ENCODE results near the gene RSAD1. TPM values are rescaled to one million over a fixed set of nuclear protein-coding genes. Genes with fewer than 3 reads are reported as not detected.

RSAD1 gene
- total RNA-seq, 1 donor from 2014 or later = 34.4 TPM

DNA sequence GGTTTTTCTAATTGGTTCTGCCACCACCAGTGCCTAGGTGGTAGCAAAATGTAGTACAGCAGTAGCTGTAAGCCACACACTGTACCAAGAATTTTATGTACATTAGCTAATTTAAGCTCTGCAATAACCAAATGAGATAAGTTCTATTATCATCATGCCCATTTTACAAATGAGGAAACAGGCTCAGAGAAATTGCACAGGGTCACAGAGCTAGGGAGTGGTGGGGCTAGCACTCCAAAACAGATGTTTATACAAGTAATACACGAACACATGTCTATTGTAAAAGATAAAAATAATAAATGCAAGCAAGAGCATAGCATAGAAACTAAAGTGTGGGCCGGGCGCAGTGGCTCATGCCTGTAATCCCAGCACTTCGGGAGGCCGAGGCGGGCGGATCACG lies 13.6 kb downstream of the RSAD1 start:
- H3K27me3 Mint-ChIP-seq = no peaks in the 10 kb centered on the region
- TF ChIP-seq, protein P1, sequence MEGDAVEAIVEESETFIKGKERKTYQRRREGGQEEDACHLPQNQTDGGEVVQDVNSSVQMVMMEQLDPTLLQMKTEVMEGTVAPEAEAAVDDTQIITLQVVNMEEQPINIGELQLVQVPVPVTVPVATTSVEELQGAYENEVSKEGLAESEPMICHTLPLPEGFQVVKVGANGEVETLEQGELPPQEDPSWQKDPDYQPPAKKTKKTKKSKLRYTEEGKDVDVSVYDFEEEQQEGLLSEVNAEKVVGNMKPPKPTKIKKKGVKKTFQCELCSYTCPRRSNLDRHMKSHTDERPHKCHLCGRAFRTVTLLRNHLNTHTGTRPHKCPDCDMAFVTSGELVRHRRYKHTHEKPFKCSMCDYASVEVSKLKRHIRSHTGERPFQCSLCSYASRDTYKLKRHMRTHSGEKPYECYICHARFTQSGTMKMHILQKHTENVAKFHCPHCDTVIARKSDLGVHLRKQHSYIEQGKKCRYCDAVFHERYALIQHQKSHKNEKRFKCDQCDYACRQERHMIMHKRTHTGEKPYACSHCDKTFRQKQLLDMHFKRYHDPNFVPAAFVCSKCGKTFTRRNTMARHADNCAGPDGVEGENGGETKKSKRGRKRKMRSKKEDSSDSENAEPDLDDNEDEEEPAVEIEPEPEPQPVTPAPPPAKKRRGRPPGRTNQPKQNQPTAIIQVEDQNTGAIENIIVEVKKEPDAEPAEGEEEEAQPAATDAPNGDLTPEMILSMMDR (IDR thresholded peaks at IDR 0.05; ENCODE audit: unreplicated experiment) = no peak

GRCh38 chr17:50493744-50494143 lies 15.1 kb downstream of the RSAD1 start:
- TF ChIP-seq, protein P1 (IDR thresholded peaks at IDR 0.05; ENCODE audit: unreplicated experiment) = no peak
- H3K36me3 Mint-ChIP-seq (ENCODE audit: insufficient read depth) = no peaks in the 10 kb centered on the region
- H3K4me1 Mint-ChIP-seq (ENCODE audit: low read depth) = peaks cover 2% of the 10 kb centered on the region
- H3K27me3 Mint-ChIP-seq = no peaks in the 10 kb centered on the region
- no peak for DNase-seq (ENCODE audit: low spot score, unreplicated experiment)
- H3K27ac Mint-ChIP-seq = no peak overlapping the region
- H3K9me3 Mint-ChIP-seq (ENCODE audit: low read depth) = no peaks in the 10 kb centered on the region
- H3K4me3 Mint-ChIP-seq (ENCODE audit: low read depth) = no peak overlapping the region

More for the DNA sequence above, 13.6 kb downstream of the RSAD1 start:
- Mint-ChIP-seq H3K27ac (no peak overlapping the region), H3K36me3 (ENCODE audit: insufficient read depth) (no peaks in the 10 kb centered on the region), H3K4me1 (ENCODE audit: low read depth) (peaks cover 2% of the 10 kb centered on the region), H3K4me3 (ENCODE audit: low read depth) (no peak overlapping the region), H3K9me3 (ENCODE audit: low read depth) (no peaks in the 10 kb centered on the region)
- DNase-seq (ENCODE audit: low spot score, unreplicated experiment) = no peak

GRCh38 chr17:50495217-50495823 lies 16.7 kb downstream of the RSAD1 start:
- Mint-ChIP-seq H3K4me1 (ENCODE audit: low read depth) (peaks cover 2% of the 10 kb centered on the region), H3K4me3 (ENCODE audit: low read depth) (no peak overlapping the region)
- TF ChIP-seq, protein P1 (IDR thresholded peaks at IDR 0.05; ENCODE audit: unreplicated experiment) = no peak

DNA sequence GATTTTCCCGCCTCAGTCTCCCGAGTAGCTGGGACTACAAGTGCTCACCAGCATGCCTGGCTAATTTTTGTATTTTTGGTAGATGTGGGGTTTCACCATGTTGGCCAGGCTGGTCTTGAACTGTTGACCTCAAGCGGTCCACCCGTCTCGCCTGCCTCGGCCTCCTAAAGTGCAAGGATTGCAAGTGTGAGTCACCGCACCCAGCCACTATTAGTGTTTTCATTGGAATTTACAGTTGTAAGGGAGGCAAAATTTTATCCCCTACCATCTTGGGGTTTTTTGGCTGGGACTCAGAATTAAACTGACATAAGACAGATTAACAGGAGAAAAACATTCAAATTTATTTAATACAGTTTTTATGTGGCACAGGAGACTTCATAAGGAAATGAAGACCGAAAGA lies 17.3 kb downstream of the RSAD1 start:
- DNase-seq (ENCODE audit: low spot score, unreplicated experiment) = no peak
- Mint-ChIP-seq H3K9me3 (ENCODE audit: low read depth) (no peaks in the 10 kb centered on the region), H3K36me3 (ENCODE audit: insufficient read depth) (no peaks in the 10 kb centered on the region), H3K4me3 (ENCODE audit: low read depth) (no peak overlapping the region), H3K27me3 (no peaks in the 10 kb centered on the region), H3K27ac (no peak overlapping the region), H3K4me1 (ENCODE audit: low read depth) (peaks cover 2% of the 10 kb centered on the region)
- TF ChIP-seq, protein P1 (IDR thresholded peaks at IDR 0.05; ENCODE audit: unreplicated experiment) = no peak

More at GRCh38 chr17:50495217-50495823, 16.7 kb downstream of the RSAD1 start:
- no peak for DNase-seq (ENCODE audit: low spot score, unreplicated experiment)
- Mint-ChIP-seq H3K27me3 (no peaks in the 10 kb centered on the region), H3K27ac (no peak overlapping the region), H3K9me3 (ENCODE audit: low read depth) (no peaks in the 10 kb centered on the region), H3K36me3 (ENCODE audit: insufficient read depth) (no peaks in the 10 kb centered on the region)

DNA sequence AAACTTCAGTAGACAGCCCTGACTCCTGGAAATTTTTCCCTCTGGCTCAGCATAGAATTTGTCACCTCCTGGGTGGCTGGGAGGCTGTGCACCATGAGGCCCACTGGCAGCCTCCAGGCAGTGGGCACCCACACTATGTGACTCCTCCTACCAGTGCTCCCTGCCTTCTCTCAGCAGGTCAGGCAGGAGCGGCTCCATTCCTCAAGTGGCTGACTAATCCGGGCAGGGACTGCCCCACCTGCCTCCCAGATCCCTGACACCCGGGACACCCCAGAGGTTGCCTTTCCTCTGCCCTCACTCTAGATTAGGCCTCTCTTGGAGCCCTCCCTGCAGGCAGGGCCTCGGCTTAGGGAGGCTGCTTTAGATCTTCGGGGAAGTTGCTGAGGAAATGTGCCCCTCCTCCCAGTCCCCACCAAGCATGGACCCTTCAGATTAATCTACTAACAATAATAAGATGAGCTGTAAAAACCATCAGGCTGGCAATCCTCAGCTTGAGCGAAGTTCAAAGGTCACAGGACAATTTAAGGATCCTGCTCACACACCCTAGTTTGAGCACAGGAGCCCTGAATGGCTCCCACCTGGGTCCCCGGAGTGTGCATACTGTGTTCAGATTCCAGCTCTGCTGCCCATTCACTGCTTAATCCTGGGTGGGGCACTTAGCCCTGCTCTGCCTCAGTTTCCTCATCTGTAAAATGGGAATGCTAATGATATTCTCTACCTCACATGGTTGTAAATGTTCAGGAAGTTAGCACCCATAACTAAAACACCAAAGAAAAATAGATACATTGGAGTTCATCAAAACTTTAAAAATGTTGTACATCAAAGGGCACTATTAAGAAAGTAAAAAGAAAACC lies 19.6 kb downstream of the RSAD1 start:
- peaks cover 2% of the 10 kb centered on the region for H3K4me1 Mint-ChIP-seq (ENCODE audit: low read depth)
- H3K27ac Mint-ChIP-seq = no peak overlapping the region
- no peaks in the 10 kb centered on the region for H3K9me3 Mint-ChIP-seq (ENCODE audit: low read depth)
- TF ChIP-seq, protein P1 (IDR thresholded peaks at IDR 0.05; ENCODE audit: unreplicated experiment) = no peak
- H3K27me3 Mint-ChIP-seq = peaks cover 6% of the 10 kb centered on the region
- no peak overlapping the region for H3K4me3 Mint-ChIP-seq (ENCODE audit: low read depth)
- DNase-seq (ENCODE audit: low spot score, unreplicated experiment) = no peak
- H3K36me3 Mint-ChIP-seq (ENCODE audit: insufficient read depth) = no peaks in the 10 kb centered on the region

Data from progenitor cell of endocrine pancreas (in vitro differentiated cells).